Measurements from ENCODE around the gene CTSZ.
A peak's percentile ranks its signal among the peaks of the same experiment; 100 is the strongest.
"Not testable (repeated sequence)": the region's sequence is repeated elsewhere in the genome, so short reads cannot be mapped to it uniquely, and the experiment has no call there.

CTSZ gene

DNA sequence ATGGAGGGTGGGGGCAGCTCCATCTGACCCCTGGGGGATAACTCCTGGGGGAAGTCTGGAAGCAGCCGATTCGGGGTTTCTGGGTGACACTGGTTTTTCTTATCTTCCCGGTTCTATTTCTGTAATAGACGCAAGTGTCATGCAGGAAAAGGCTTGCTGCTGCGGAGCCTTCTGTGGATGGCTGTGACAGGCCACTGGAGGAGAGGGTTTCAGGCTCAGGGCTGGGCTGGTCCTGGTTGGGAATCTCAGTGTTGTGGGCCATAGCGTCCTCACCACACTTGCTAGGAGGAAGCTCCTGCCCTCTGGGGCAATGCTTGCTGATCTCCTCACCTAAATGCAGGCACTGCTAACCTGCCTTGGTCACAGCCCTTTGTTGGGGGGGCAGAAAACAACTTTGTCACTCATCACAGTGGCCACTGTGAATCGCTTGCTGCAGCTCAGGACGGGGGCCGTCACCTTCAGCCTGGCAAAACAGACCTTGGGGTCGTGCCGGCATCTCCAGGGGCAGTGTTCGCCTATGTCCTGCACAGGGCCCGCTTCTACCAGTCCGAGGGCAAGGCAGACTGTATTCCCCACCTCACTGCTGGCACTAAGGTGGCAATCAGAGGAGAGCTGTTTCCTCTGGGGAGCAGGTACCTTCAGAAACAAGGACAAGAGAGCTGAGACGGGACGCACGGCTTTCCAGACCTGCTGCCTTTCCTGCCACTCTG is 7.8 kb upstream of the CTSZ start:
- no peak for DNase-seq (ENCODE audit: low read depth in 1 of 2, low spot score in 1 of 2)

DNA sequence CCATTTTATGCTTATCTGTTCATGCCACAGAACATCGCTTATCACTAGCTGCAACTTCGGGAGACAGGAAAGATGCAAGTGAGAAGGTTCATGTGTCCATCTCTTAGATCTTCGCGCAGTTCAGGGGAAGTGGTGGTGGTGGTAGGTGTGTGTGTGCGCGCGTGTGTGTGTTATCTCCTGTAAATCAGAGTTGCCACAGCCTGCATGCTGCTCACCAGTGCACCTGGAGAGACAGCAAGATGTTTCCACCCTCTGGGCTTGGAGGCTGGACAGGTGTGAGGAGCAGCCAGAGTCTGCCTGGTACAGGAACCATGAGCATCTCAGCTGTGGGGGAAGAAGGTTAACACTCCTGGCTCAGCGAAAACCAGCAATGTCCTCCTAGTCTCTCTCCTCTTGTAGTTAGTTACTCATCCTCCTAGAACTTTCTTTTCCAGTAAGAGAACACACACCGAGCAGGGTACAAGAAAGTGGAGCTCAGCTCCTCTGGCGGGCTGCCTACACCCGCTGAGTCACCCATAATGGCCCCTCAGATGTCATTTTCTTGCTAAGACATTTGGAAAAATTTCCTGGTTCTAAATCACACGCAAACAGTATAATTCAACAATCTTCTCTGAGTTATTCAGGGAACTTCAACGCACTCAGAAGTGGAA is 7.0 kb upstream of the CTSZ start:
- no peak for DNase-seq (ENCODE audit: low read depth in 1 of 2, low spot score in 1 of 2)

DNA sequence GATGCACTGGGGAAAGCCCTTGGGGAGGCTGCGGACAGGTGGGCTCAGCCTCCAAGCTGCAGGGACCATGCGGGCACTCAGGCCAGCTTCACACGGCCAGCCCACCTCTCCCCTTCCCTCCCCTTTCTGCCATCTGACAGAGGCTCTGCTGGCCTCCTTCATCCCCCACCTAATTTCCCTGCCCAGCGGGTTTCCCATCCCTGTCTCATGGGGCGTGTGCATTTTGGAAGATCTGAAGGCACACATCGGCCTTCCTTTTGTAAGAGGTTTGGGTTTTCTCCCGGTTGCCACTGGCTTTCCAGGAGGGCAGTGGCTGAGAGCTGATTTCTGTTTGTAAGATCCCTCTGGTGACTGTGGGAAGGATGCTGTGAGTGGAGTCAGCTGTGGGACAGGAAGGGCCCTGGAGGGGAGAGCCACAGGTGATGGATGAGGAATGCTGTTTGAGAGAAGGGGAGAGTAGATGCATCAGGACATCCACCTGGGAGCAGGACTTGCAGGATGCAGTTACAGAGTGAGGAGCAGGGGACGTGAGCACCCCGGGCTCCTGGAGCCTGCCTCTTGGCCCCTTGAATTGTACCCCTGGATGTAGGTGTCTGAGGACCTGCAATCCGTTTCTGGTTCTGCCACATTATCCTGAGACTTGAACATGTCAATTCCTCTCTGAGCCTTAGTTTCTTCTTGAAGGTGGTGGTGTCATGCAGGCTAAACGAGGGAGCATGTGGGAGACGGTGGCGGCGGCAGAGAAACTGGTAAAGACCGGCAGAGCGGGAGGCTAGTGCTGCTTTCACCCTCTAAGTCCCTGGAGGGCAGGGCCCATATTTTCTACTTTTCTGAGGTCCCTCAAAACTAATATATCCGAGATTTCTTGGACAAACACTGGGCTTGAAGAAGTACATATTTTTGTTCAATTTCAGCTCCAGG is 6.2 kb upstream of the CTSZ start:
- DNase-seq (ENCODE audit: low read depth in 1 of 2, low spot score in 1 of 2), result no peak

DNA sequence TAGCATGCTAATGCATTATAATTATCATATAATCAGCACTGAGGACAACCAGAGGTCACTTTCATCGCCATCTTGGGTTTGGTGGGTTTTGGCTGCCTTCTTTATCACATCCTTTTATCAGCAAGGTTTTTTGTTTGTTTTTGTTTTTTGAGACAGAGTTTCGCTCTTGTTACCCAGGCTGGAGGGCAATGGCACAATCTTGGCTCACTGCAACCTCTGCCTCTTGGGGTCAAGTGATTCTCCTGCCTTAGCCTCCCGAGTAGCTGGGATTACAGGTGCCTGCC is 4.8 kb upstream of the CTSZ start:
- DNase-seq (ENCODE audit: low read depth in 1 of 2, low spot score in 1 of 2), result not testable (repeated sequence)

DNA sequence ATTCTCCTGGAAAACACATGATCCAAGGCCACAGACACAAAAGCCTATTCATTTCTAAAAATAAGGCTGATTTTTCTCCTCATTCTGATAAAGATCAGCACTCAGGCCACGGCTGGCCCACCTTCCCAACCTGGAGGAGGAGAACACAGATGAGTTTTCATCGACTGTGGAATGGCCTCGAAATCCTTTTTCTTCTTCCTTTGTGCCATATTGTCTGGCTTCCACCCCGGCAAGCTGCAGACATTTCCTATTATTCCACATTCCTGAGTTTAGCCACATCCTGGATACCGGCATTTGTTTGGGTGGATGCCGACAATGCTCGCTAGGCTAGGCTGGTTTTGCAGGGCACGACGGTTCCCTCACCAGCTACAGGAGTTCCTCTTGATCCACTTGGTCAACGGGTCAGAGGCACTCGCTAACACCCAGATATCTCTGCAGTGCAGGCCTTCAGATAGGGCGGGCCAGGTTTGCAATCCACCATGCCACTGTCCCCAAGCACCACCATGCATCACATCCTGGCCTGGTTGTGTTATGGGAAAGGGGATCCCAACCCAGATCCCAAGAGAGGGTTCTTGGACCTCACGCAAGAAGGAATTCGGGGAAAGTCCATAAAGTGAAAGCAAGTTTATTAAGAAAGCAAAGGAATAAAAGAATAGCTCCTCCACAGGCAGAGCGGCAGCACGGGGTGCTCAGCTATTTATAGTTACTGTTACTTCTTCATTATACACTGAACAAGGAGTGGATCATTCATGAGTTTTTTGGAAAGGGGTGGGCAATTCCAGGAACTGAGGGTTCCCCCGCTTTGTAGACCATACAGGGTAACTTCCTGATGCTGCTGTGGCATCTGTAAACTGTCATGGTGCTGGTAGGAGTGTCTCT is 4.2 kb upstream of the CTSZ start:
- no peak for DNase-seq (ENCODE audit: low read depth in 1 of 2, low spot score in 1 of 2)

DNA sequence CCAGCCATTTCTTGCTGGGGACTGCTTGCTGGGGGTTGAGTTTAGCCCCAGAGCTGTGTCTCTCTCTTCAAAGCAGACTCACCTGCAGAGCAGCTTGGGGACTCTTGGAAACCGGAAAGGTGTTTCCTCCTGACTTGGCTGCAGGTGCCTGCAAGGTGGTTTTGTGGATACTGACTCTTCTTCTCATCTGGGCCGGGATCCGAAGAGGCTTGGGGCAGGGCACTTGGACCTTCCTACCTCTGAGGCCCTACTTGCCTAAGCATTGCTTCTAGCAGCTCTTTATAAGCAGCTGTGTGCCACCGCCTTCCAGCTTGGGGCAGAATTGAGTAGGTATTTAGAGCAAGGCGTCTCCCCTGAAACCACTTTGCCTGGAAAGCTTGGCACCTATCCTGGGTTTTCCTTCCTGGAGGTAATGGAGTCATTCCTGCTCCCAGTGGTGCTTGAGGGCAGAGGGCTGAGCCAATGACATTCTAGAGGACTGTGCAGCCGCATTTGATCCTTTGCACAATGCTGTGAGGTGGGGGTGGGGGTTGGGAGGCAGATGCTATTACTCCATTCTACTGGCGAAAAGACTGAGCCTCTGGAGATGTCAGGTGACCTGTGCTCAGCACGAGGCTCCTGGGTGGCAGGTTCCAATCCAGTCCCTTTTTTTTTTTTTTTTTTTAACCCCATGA is 3.4 kb upstream of the CTSZ start:
- DNase-seq (ENCODE audit: low read depth in 1 of 2, low spot score in 1 of 2), result no peak

DNA sequence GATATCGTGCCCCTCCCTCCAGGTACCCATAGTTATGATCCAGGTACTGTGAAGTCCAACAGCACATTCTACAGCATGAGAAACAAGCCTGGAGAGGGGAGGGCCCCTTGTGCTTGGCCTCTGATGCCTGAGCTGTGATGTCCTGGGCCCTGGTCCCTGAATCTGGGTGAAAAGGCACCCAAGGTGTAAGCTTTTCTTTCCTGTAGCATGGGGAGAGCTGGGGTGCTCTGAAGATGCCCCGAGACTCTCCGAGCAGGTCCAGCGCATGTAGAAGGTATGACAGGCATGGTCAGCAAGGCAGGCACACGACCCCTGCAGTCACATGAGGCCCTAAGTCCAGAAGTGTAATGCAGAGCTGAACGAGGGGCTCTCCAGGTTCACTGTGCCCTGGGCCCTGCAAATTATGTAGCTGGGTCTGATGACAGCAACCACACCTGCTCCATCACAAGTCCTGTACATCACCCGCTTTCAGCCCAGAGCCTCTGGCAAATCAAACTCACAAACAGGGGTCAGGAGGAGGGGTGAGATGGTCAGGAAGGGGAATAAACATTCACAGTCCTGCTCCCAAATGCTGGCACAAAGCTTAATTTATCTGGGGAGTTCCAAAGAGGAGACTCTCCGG is 1.8 kb upstream of the CTSZ start:
- DNase-seq (ENCODE audit: low read depth in 1 of 2, low spot score in 1 of 2), result no peak

DNA sequence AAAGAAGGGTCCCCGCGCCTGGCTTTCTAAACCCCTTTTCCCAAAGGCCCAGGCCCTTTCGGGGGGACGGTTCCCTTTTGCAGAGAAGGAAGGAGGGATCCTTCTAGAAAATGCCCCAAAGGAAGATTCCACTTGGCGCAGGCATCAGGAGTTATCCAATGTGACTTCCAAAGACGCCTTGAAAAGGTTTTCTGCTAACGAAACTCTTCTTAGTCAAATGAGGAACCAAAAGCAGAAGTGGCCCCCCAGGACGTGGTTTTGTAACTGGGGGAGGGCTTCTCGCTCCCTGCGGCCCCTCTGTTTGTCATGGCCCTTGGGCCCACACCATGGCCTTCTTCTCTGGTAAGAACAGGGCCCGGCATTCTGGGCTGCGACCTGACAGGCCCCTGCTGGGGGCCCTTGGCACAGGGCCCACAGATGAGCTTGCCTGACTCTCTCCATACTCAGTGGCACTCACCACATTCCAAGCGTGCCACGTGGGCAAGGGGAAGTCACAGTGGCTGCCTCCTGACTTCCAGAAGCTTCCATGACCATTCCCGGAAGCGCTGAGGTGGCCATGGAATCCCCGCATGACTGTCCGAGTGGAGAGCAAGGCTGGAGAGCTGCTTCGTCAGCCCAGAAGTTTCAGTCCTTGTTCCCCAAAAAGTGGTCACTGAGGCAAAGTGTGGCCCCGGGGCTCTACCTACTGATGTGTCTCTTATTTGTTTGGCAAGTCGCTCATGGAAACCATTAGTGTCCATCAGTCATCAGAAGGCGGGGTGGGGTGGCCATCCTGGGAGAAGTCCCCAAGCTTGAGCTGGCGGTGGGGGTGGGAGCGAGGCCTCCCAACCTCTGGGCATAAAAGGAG is 834 bp upstream of the CTSZ start:
- no peak for DNase-seq (ENCODE audit: low read depth in 1 of 2, low spot score in 1 of 2)

DNA sequence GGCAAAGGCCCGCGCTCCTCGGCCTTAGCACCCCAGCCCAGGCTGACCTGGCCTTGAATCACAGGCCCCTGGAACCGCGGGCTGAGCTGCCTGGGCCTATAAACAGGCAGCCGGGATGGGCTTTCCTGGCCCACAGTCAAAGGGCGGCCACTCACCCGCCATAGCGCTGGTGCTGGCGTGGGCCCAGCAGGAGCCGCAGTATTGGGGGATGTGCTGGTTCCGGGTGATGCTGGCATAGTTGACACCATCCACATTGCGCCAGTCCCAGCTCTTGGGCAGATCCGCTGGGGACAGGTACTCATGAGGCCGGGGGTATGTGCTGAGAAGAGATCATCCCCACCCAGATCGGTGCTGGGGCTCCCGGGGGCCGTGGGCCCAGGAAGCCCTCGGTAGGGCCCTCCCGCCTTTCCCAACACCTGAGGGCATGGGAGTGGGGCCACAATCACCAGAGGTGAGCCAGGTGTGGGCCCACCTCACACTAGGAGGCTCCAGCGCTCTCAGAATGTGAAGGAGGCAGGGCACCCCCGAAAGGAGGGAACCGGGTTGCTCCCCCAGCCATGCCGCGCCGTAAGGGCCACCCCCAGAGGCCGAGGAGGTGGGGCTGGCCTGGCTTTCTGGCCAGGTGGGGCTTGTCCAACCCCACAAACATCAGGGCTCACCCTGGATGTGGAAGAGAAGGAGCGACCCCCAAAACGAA is 739 bp downstream of the CTSZ start:
- no peak for DNase-seq (ENCODE audit: low read depth in 1 of 2, low spot score in 1 of 2)

DNA sequence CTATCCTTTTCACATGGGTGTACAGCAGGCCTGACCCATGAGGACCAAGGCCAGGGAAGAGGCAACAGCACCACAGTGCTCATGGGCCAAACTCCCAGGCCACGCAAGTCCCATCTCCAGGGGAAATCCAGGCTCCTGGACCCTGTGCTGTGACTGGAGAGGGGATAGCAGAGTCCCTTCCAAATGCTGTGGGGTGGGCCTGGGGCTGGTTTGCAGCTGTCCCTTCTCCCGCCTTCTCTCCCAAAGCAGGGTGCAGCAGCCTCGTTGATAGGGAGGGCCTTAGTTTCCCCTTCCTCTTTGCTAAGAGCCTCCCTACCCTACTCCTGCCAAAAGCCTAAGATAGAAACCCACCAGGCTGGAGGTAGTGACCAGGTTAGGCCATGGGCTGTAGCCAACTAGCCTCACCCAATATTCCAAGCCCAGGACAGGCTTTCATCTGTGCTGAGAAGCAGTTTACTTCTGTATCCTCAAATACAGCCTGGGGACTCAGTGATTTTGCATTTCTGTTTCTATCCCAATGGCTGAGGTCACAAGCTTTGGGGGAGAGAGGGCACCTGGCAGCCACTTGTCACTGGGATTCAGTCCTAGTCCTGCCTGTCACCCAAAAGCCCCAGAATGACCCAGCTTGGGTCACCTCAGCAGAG is 1.4 kb downstream of the CTSZ start:
- no peak for DNase-seq (ENCODE audit: low read depth in 1 of 2, low spot score in 1 of 2)

DNA sequence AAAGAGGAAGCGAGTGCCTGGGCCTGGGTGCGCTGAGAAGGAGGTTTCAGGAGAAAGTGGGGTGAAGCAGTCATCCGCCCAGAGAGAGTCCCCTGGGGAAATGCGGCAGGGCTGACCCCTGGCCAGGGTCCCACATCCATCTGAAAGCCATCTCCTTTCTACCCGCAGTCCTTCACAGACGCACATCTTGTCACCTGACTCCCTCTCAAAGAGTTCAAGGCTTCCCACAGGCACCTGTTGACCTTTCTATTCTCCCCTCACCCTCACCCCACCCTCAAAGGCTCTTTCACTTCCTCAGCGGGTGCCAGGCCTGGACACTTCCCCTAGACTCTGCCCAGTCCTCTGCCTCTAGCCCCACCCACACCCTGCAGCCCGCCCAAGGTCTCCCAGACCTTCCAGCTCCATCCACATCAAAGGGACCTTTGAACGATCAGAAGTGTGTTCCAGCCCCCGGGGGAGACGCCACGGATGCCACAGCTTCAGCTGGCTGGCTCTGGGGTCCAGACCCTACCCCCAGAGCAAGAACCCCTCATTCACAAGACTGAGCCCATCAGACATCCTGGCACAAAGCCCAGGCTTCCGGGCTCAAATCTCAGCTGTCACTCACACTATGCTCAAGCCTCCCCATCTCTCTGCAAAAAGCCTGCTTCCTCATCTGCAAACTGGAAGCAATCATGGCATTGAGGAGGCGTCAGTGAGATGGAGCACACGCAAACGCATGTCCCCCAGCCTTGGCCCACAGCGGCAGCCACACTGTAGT is 2.1 kb downstream of the CTSZ start:
- no peak for DNase-seq (ENCODE audit: low read depth in 1 of 2, low spot score in 1 of 2)

DNA sequence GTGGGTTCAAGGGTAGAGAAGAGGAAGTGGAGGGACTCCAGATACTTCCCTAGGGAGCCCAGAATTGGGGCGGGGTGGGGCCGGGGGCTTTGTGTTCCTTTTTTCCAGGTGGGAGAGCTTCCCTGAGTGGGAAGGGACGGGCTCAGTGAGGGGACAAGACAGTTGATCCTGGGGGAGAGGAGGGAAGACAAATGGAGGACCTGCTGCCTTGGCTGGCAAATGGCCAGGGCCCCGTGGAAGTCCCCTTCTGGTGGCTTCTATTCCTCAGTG is 2.6 kb downstream of the CTSZ start:
- peak in 1 of 2 donors; percentile 46 for DNase-seq (ENCODE audit: low read depth in 1 of 2, low spot score in 1 of 2)

DNA sequence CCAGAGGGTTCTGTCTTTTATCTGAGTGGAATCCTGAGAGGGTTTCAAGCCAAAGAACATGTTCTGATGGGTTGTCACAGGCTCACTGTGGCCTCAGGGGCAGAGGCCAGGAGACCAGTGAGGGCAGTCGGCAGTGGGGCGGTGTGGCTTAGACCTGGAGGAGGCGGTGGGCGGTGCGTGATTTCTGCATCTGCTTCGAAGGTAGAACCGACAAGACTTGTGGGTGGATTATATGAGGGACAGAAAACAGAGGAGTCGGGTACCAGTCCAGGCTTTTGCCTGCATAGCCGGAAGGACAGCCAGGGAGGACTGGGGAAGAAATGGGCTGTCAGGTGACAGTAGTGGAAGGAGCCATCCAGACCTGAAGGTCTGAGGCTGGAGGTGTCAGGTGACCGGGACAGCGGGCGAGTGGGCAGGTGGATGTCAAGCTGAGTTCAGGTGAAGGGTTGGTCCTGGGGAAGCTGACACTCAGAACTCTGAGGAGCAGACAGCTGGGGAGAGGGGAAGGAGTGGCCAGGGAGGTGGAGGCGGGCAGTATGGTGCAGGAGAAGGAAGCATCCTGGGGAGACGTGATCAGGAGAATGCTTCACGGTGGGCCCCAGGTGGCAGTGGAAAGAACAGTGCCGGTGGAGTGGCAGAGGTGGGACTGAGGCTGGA is 3.1 kb downstream of the CTSZ start:
- no peak for DNase-seq (ENCODE audit: low read depth in 1 of 2, low spot score in 1 of 2)

DNA sequence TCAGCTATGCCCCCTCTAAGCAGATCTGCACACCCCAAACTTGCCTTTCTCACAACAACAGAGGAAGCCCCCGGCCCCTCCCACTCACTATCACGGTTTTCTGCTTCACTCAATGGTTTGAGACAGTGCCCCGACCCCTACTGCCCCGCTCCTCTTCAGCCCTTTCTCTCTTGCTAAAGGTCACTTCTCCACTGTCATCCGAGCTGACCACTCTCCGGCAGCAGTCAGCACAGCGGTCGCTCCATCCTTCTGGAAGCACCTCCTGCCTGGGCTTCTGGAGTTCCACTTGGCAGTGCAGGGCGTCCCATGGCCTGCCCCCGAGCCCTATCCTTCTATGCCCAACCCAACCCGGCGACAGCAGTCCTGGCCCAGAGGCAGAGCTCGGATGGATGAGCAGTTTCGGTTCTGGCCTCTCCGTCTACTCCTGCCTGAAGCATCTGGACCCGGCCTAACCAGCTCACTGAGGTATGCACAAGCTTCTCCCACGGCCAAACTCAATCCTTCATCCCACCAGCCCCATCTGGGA is 4.1 kb downstream of the CTSZ start:
- DNase-seq (ENCODE audit: low read depth in 1 of 2, low spot score in 1 of 2), result no peak

DNA sequence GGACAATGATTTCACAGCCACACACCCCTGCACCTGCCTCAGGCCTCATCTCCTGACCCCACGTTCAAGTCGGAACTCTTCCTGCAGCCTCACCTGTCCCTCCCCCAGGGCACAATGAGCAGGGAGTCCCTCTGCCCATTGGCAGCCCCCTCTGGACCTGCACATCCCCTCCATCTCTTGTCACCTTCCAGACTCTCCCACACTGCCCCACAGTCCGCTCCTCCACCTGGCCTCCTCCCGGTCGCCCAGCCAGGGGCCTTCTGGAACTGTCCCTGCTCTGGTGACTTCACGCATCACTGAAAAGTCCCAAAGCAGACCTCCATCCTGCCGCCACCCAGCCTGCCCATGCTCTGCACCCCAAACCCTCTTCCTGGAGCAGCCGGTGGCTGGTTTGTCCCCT is 4.7 kb downstream of the CTSZ start:
- no peak for DNase-seq (ENCODE audit: low read depth in 1 of 2, low spot score in 1 of 2)

DNA sequence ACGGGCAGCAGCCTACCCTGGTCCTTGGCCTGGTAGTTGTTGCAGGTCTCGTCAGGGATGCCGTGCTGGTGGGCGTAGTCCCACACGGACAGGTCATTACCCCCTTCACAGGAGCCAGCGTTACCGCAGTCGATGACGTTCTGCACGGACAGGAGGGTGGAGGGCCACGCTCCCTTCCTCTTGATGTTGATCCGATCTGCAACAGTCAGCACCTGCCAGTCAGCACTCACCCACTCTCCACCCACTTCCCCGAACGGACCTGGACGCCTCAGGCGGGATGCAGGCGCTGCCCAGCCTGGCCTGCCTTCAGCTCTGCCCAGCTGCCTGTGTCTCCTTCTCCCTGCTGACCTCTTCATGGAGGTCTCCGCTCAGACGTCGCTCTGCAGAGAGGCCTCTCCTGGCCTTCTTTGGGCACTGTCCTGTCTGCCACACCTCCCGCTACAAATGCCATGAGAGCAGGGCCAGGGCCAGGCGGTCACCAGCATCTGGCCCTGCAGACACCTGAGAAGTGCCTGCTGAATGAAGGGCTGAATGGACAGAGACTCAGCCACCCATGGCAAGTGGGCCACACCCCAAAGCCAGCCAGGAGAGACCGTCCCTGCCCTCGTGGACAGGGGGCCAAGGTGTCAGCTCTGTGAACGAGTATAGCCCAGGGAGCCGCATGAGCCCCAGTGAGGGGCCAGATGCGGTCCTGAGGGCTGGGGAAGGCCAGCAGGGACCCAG is 5.4 kb downstream of the CTSZ start:
- DNase-seq (ENCODE audit: low read depth in 1 of 2, low spot score in 1 of 2), result no peak

All from activated T-helper 1 cell treated with anti-CD3 and anti-CD28 coated beads, Interleukin-2, amount 50 U/mL, for 16 hours (primary cell).